HG03378 (cell line): ENCODE data around the gene SULT2B1.
"Not testable (repeated sequence)": the region's sequence is repeated elsewhere in the genome, so short reads cannot be mapped to it uniquely, and the experiment has no call there.

Experiments used
- ATAC-seq: cut with Tn5 transposase; IDR thresholded peaks from one replicate; pipeline ENCODE4 v1.9.1; 2021; ENCODE audit warnings: mild to moderate bottlenecking, moderate library complexity; ENCODE audit not compliant: unreplicated experiment

Gene SULT2B1

DNA sequence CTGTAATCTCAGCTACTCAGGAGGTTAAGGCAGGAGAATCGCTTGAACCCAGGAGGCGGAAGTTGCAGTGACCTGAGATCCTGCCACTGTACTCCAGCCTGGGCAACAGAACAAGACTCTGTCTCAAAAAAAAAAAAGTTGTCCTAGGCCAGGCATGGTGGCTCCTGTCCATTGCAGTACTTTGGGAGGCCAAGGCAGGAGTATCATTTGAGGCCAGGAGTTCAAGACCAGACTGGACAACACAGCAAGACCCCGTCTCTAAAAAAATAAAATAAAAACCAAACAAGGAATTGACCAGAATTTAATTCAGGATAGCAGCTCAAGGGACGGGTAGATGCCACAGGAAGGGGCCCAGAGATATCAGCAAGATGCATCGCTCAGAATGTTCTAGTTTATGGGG is 4.9 kb downstream of the SULT2B1 start:
- ATAC-seq: no peak

DNA sequence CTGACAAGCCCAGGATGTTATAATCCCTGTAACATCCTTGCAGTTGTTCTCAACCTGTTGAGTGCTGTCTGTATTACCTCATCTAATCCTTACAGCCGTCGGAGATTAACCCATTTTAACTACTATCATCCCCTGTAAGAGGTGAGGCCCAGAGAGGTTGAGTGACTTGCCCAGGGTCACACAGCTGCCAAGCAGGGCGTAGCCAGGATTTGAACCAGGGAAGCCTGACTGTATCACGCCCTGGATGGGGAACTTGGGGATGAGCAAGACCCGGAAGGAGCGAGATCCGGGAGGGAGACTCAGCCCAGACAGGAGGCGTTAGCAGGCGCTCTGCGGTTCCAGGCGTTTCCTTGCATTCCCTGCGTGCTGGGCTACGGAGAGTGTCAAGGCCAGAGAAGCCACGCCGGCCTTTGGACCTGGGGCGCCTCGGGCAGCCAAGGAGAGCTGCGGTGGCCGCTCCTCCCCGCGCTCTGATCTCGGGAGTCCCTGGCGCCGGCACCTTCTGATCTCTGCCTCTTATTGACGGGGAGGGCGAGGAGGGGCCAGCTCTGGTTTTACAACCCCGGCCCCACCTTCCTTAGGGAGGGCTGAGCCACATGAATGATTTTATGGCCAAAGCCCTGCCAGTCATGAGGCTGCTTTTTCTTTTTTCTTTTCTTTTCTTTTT is 6.2 kb downstream of the SULT2B1 start:
- no peak for ATAC-seq

DNA sequence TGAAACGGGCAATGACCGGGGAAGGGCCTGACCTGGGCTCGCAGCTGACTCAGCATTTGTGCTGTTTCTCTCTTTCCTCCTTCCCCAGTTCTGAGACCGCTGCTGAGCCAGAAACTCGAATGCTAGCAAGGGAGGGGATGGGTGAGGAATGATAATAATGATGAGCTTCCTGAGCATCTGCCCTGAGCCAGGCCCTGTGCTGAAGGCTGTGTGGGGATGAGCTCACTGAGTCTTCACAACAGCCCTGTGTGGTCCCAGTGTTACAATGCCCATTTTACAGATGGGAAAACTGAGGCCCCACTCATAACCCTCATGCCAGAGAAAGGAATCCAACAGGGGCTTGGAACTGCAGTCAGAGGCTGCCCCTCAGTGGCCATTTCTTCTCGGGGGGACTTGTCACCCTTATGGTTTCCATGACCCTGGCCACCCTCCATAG is 8.1 kb downstream of the SULT2B1 start:
- ATAC-seq: no peak

GRCh38 chr19:48561412-48561811 is 9.4 kb downstream of the SULT2B1 start:
- ATAC-seq: no peak

GRCh38 chr19:48565090-48565489 is 13.1 kb downstream of the SULT2B1 start:
- no peak for ATAC-seq

DNA sequence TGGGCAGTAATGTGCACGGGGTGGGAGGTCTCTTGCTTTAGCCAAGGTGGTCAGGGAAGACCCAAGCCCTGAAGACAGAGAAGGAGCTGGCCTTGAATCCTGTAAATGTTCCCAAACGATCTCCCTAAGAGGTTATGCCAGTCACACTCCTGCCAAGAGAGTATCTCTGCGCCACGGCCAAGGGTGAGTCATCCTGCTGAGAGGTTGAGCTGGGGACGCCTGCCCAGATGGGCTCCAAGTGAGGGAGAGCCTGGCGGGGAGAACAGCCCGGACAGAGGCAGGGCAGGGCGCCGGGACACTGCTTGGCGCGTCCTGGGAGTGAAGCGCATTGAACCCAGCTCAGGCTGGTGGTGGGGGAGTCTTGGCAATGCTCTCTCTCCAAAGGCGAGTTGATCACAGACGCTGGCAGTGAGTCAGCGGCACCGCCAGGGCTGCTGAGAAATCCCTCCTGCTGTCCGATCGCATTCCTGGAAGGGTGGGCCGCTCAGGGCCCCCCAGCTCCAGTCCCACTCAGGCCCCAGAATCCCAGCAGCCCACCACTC is 16.4 kb downstream of the SULT2B1 start:
- no peak for ATAC-seq

DNA sequence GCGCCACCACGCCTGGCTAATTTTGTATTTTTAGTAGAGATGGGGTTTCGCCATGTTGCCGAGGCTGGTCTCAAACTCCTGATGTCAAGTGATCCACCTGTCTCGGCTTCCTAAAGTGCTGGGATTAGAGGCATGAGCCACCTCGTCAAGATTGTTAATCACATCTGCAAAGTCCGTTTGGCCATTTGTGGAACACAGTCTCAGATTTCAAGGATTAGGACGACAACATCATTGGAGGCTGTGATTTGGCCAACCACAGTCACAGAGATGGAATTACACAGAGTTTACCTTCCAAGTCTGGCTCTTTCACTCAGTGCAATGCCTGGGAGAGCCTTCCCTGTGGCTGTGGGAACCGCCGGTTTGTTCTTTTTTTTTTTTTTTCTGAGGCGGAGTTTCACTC is 17.8 kb downstream of the SULT2B1 start:
- no peak for ATAC-seq

- no peak for ATAC-seq
These were observed 19.6 kb downstream of the SULT2B1 start for GRCh38 chr19:48571378-48572162.

GRCh38 chr19:48573163-48573505 is 21.2 kb downstream of the SULT2B1 start:
- no peak for ATAC-seq

- ATAC-seq: no peak
These were observed 24.1 kb downstream of the SULT2B1 start for GRCh38 chr19:48575931-48576622.

DNA sequence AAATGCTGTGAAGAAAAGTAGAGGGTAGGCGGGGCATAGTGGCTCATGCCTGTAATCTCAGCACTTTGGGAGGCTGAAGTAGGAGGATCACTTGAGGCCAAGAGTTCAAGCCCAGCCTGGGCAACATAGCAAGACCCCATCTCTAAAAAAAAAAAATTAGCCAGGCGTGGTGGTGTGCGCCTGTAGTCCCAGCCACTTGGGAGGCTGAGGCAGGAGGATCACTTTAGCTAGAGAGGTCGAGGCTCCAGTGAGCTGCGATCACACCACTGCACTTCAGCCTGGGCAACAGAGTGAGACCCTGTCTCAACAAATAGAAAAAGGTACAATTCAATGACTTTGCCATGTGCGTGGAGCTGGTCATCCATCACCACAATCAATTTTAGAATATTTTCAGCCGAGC is 25.9 kb downstream of the SULT2B1 start:
- ATAC-seq: not testable (repeated sequence)

DNA sequence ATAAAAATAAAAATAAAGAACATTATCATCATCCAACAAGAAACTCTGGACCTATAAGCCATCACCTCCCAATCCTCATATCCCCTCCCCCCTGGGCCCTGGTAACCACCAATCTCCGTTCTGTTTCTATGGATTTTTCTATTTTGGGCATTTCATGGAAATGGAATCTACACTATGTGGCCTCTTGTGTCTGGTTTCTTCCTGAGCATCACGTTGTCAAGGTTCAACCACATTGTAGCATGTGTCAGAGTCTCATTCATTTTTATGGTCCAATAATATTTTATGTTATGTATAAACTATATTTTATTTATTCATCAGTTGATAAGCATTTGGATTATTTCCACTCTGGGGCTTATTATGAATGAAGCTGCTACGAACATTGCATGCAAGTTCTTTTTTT is 26.9 kb downstream of the SULT2B1 start:
- ATAC-seq: no peak

- ATAC-seq: no peak
These were observed 30.2 kb downstream of the SULT2B1 start for GRCh38 chr19:48582168-48582567.

DNA sequence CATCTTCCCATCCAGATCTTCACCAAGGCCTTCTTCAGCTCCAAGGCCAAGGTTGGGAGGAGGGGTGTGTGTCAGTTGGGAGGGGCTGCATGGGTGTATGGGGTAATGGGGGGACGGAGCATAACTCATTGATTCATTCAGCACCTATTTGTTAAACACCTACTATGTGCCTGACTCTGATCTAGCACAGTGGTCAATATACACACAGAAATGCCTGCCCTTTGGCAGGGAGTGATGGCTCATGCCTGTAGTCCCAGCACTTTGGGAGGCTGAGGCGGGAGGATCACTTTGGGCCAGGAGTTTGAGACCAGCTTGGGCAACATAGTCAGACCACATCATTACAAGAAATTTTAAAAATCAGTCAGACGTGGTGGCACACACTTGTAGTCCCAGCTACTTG is 35.4 kb downstream of the SULT2B1 start:
- no peak for ATAC-seq

- no peak for ATAC-seq
These were observed 36.9 kb downstream of the SULT2B1 start for GRCh38 chr19:48588670-48589401.

DNA sequence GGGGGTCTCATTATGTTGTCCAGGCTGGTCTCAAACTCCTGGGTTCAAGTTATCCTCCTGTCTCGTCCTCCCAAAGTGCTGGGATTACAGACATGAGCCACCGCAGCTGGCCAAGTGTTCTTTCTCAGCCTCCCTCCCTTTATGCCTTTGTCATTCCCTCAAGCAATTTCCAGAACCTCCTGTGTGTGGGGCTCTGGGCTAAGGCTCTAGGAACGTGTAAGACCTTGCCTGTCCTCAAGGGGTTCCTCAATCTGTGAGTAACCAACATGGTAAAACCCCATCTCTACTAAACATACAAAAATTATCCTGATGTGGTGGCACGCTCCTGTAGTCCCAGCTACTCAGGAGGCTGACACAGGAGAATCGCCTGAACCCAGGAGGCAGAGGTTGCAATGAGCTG is 39.0 kb downstream of the SULT2B1 start:
- no peak for ATAC-seq

DNA sequence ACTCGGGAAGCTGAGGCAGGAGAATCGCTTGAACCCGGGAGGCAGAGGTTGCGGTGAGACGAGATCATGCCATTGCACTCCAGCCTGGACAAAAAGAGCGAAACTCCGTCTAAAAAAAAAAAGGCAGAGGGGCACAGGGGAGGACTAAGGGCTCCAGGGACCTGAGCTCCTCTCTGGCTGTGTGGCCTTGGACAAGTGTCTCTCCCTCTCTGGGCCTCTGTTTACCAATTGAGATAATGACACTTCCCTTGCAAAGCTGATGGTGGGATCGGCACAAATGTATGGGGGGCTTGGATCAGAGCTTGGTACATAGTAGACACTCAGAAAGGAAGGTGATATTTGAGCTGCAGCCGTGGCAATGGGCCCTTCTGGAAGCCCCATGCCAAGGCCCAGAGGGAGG is 43.2 kb downstream of the SULT2B1 start:
- no peak for ATAC-seq

DNA sequence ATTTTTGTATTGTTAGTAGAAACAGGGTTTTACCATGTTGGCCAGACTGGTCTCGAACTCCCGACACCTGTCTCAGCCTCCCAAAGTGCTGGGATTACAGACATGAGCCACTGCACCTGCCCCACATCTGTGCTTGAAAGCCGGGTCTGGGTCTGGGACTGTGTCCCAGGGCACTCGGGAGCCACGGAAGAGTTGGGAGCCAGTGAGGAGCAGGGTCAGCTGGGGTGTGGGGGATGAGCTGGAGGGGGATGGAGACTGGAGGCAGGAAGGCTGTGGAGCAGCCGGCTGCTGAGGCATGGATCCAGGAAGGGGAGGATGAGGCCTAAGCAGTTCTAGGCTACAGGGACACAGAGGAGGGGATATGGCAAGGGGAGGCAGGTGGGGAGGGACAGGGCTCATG is 43.9 kb downstream of the SULT2B1 start:
- ATAC-seq: no peak

- ATAC-seq: no peak
These were observed 44.3 kb downstream of the SULT2B1 start for GRCh38 chr19:48596237-48596636.

- no peak for ATAC-seq
These were observed 44.9 kb downstream of the SULT2B1 start for GRCh38 chr19:48596679-48597465.
